ENCODE results near the gene KIF3C.

Gene KIF3C

GRCh38 chr2:25957743-25958142 lies 24.6 kb downstream of the KIF3C start:
- TF ChIP-seq ZFX (IDR thresholded peaks at IDR 0.05) (no peak), CTCF (conservative IDR thresholded peaks at IDR 0.05) (no peak)
- no peak overlapping the region for H3K27ac ChIP-seq

- TF ChIP-seq ZFX (IDR thresholded peaks at IDR 0.05) = no peak
- no peak; the same call in 1 of the 2 replicates for TF ChIP-seq CTCF (conservative IDR thresholded peaks at IDR 0.05)
- H3K27ac ChIP-seq = no peak overlapping the region
Observed at GRCh38 chr2:25955869-25956535, 26.3 kb downstream of the KIF3C start.

- TF ChIP-seq CTCF (conservative IDR thresholded peaks at IDR 0.05) (no peak), ZFX (IDR thresholded peaks at IDR 0.05) (no peak)
- H3K27ac ChIP-seq = no peak overlapping the region
Observed at GRCh38 chr2:25955036-25955435, 27.3 kb downstream of the KIF3C start.

- TF ChIP-seq ZFX (IDR thresholded peaks at IDR 0.05) (no peak), CTCF (conservative IDR thresholded peaks at IDR 0.05) (no peak)
- H3K27ac ChIP-seq = no peak overlapping the region
Observed at GRCh38 chr2:25954199-25954752, 28.0 kb downstream of the KIF3C start.

GRCh38 chr2:25951071-25951547 lies 31.2 kb downstream of the KIF3C start:
- TF ChIP-seq ZFX (IDR thresholded peaks at IDR 0.05) = no peak
- TF ChIP-seq CTCF (conservative IDR thresholded peaks at IDR 0.05) = peak; percentile 91
- no peak overlapping the region for H3K27ac ChIP-seq

GRCh38 chr2:25948437-25948836 lies 33.9 kb downstream of the KIF3C start:
- H3K27ac ChIP-seq = no peak overlapping the region
- TF ChIP-seq ZFX (IDR thresholded peaks at IDR 0.05) (no peak), CTCF (conservative IDR thresholded peaks at IDR 0.05) (no peak)

GRCh38 chr2:25941042-25941441 lies 41.3 kb downstream of the KIF3C start:
- TF ChIP-seq CTCF (conservative IDR thresholded peaks at IDR 0.05) (no peak), ZFX (IDR thresholded peaks at IDR 0.05) (no peak)
- H3K27ac ChIP-seq = no peak overlapping the region
